H1 (cell line): Measurements from ENCODE around the gene ZDHHC24. TPM values are rescaled to one million over a fixed set of nuclear protein-coding genes. Genes with fewer than 3 reads are reported as not detected.

Experiments
- CBX8 ChIP-seq: fragments of 300-800, 300-1000 bp; sonication (generic); IDR thresholded peaks from 2 replicates; pipeline ENCODE4 v1.7.1; 2016; ENCODE audit warnings: low read depth, low read length, borderline replicate concordance
- CHD2 ChIP-seq: IDR thresholded peaks from 2 replicates; pipeline ENCODE4 v1.6.1; 2012; ENCODE audit warnings: low read length, improper control_type of control experiment
- HDAC6 ChIP-seq: IDR thresholded peaks from one replicate; pipeline ENCODE4 v1.7.1; 2012; ENCODE audit warnings: low read depth, mild to moderate bottlenecking, inconsistent platforms, low read length, moderate library complexity
- KDM4A ChIP-seq: IDR thresholded peaks from one replicate; pipeline ENCODE4 v1.7.1; 2012; ENCODE audit warnings: low read depth, mild to moderate bottlenecking, moderate library complexity, low read length, inconsistent platforms; ENCODE audit not compliant: severe bottlenecking
- RXRA ChIP-seq: IDR thresholded peaks from 2 replicates; pipeline ENCODE4 v1.6.1; 2011; ENCODE audit warnings: low read depth, mild to moderate bottlenecking, low read length, moderate library complexity; ENCODE audit not compliant: insufficient read depth
- polyA plus RNA-seq, 7 experiments: library from polyadenylated mRNA; depleted of rRNA in 3 of 7; stranded (reverse) in 5 of 7; unstranded in 2 of 7; fragments of >200 nt in 5 of 7; fragments of 200-250 nt in 2 of 7; gene quantifications; 1 replicate in 5 of 7; 2 replicates in 1 of 7; 4 replicates in 1 of 7; pipeline versions ENCODE4 v1.2.1 to v1.2.3, GENCODE V29; 2011 to 2013; ENCODE audit warnings: missing spikeins in 2 of 7, mixed read lengths in 2 of 7
- total RNA-seq: library from RNA; stranded (reverse); fragmentation: NEBNext Ultra II Directional; extraction: Animal tissue kit (Norgen Biotek cat#: 25700); gene quantifications from 2 replicates; pipeline ENCODE4 v1.2.1, GENCODE V29; 2021
- TF ChIP-seq, protein P1 (sequence below): fragments of 300-600 bp; sonication (generic); IDR thresholded peaks from 2 replicates; pipeline ENCODE4 v1.7.1; 2012; ENCODE audit warnings: low read length, moderate library complexity, mild to moderate bottlenecking, inconsistent platforms; ENCODE audit not compliant: insufficient replicate concordance
- TF ChIP-seq, protein P2 (sequence below): IDR thresholded peaks from 2 replicates; pipeline ENCODE4 v1.6.1; 2012; ENCODE audit warnings: inconsistent platforms
- TF ChIP-seq, protein P3 (sequence below): IDR thresholded peaks from 2 replicates; pipeline ENCODE4 v1.6.1; 2012; ENCODE audit warnings: inconsistent platforms

Gene ZDHHC24
- total and polyA plus RNA-seq, 2 of the 8 experiments (the other 6 are each of a cell fraction or from before 2014, with no cell fraction given): 8.4 to 9.7 TPM

DNA sequence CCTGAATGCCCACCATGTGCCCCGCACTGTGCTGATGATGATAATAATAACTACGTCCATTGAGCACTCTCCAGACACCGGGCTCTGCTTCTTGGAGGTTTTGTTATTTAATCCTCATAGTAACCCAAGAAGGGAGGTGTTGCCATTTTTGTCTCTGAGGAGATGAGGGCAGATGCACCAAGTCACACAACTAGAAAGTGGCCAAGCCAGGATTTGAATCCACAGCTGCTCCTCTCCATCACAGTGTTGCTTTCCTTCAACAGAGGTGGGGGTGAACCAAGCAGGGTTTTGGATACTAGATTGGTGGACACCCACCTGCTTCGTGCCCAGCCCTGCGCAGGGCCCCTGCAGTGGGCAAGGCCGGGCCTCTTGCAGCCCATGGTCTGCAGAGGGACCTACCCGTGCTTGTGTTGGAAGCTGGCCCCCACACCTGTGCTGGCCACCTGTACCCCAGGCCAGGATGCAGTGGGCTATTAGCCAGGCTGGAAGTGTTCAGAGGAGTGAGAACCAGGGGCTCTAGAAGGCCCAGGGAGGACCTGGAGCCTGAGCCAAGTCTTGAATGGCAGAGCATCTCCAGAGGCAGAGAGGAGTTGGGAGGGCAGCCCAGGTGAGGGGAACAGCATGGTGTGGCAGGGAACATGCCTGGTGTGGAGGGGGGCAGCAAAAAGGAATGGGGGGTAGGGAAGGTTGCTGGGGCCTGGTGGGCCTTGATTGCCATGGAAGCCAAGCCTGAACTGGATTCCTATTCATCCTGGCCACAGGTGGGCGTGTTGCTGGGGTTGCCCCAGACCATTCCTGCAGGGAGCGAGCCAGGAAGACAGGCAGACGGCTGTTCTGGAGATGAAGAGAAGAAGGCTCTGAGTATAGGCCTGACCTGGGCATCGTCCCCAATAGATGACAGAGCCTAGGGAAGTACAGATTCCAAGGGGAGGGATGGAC lies 68.3 kb downstream of the ZDHHC24 start (continued):
- TF ChIP-seq, protein P1, sequence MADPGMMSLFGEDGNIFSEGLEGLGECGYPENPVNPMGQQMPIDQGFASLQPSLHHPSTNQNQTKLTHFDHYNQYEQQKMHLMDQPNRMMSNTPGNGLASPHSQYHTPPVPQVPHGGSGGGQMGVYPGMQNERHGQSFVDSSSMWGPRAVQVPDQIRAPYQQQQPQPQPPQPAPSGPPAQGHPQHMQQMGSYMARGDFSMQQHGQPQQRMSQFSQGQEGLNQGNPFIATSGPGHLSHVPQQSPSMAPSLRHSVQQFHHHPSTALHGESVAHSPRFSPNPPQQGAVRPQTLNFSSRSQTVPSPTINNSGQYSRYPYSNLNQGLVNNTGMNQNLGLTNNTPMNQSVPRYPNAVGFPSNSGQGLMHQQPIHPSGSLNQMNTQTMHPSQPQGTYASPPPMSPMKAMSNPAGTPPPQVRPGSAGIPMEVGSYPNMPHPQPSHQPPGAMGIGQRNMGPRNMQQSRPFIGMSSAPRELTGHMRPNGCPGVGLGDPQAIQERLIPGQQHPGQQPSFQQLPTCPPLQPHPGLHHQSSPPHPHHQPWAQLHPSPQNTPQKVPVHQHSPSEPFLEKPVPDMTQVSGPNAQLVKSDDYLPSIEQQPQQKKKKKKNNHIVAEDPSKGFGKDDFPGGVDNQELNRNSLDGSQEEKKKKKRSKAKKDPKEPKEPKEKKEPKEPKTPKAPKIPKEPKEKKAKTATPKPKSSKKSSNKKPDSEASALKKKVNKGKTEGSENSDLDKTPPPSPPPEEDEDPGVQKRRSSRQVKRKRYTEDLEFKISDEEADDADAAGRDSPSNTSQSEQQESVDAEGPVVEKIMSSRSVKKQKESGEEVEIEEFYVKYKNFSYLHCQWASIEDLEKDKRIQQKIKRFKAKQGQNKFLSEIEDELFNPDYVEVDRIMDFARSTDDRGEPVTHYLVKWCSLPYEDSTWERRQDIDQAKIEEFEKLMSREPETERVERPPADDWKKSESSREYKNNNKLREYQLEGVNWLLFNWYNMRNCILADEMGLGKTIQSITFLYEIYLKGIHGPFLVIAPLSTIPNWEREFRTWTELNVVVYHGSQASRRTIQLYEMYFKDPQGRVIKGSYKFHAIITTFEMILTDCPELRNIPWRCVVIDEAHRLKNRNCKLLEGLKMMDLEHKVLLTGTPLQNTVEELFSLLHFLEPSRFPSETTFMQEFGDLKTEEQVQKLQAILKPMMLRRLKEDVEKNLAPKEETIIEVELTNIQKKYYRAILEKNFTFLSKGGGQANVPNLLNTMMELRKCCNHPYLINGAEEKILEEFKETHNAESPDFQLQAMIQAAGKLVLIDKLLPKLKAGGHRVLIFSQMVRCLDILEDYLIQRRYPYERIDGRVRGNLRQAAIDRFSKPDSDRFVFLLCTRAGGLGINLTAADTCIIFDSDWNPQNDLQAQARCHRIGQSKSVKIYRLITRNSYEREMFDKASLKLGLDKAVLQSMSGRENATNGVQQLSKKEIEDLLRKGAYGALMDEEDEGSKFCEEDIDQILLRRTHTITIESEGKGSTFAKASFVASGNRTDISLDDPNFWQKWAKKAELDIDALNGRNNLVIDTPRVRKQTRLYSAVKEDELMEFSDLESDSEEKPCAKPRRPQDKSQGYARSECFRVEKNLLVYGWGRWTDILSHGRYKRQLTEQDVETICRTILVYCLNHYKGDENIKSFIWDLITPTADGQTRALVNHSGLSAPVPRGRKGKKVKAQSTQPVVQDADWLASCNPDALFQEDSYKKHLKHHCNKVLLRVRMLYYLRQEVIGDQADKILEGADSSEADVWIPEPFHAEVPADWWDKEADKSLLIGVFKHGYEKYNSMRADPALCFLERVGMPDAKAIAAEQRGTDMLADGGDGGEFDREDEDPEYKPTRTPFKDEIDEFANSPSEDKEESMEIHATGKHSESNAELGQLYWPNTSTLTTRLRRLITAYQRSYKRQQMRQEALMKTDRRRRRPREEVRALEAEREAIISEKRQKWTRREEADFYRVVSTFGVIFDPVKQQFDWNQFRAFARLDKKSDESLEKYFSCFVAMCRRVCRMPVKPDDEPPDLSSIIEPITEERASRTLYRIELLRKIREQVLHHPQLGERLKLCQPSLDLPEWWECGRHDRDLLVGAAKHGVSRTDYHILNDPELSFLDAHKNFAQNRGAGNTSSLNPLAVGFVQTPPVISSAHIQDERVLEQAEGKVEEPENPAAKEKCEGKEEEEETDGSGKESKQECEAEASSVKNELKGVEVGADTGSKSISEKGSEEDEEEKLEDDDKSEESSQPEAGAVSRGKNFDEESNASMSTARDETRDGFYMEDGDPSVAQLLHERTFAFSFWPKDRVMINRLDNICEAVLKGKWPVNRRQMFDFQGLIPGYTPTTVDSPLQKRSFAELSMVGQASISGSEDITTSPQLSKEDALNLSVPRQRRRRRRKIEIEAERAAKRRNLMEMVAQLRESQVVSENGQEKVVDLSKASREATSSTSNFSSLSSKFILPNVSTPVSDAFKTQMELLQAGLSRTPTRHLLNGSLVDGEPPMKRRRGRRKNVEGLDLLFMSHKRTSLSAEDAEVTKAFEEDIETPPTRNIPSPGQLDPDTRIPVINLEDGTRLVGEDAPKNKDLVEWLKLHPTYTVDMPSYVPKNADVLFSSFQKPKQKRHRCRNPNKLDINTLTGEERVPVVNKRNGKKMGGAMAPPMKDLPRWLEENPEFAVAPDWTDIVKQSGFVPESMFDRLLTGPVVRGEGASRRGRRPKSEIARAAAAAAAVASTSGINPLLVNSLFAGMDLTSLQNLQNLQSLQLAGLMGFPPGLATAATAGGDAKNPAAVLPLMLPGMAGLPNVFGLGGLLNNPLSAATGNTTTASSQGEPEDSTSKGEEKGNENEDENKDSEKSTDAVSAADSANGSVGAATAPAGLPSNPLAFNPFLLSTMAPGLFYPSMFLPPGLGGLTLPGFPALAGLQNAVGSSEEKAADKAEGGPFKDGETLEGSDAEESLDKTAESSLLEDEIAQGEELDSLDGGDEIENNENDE: no peak
- TF ChIP-seq, protein P2, sequence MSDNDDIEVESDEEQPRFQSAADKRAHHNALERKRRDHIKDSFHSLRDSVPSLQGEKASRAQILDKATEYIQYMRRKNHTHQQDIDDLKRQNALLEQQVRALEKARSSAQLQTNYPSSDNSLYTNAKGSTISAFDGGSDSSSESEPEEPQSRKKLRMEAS: no peak
- TF ChIP-seq CHD2 (no peak), CBX8 (no peak), HDAC6 (no peak), KDM4A (no peak), RXRA (no peak)
- TF ChIP-seq, protein P3, sequence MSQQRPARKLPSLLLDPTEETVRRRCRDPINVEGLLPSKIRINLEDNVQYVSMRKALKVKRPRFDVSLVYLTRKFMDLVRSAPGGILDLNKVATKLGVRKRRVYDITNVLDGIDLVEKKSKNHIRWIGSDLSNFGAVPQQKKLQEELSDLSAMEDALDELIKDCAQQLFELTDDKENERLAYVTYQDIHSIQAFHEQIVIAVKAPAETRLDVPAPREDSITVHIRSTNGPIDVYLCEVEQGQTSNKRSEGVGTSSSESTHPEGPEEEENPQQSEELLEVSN: no peak
